ENCODE data around the gene CDIP1. TPM values are rescaled to one million over a fixed set of nuclear protein-coding genes. Genes with fewer than 3 reads are reported as not detected.
A peak's percentile ranks its signal among the peaks of the same experiment; 100 is the strongest.
"Not testable (repeated sequence)": the region's sequence is repeated elsewhere in the genome, so short reads cannot be mapped to it uniquely, and the experiment has no call there.

Gene CDIP1
- 10 to 100 TPM; 33.2 to 41.6 (median 39.7) TPM for total RNA-seq

DNA sequence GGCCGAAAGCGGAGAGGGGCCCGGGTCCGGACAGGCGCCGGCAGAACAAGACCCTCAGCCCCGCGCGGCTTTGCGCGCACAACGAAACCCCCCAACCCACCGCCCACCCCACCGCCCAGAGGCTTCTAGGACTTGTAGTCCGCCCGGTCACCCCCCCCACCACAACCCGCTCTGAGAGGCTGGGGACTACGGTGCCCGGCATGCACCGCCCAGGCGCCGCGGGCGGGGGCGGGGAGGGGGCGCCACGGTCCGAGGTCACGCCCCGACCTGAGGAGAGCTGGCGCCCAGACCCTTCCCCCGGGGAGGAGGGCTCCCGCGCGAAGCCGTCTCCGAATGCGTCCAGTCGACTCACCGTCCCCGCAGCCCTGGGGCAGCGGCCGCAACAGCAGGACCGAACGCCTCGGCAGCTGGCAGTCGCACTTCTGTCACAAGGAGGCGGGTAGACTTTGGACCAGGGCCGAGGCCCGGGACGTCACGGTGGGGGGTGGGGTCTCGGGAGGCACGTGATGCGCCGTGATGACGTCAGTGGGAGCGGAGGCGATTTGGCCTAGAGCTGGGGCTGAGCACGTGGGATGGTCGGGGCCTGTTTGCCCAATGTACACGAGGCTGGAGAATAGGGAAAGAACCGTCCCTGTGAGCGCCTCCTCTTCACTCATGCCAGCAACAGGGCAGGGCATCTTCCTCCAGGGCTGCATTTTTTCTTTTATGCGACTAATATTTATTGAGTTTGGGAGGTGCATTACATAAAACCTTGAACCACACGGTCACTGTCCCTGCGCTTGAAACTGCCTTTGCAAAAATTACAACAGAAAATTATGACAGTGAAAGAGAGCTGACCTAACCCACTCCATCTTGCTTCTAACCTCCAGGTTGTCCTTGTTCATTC lies at the start of gene CDIP1:
TSS of gene CDIP1 (minus strand) at position 424 of the 886 bp plus-strand sequence. CDS start 24,643 bp downstream, outside the sequence.
- ATAC-seq, result peak; percentile 86 to 87
- peak within 1 kb of the TSS; percentile 82 for H3K4me3 Mint-ChIP-seq
- peaks cover 6% of the 10 kb centered on the region for H3K9me3 Mint-ChIP-seq
- peaks cover 33% of the 10 kb centered on the region for H3K4me1 Mint-ChIP-seq (ENCODE audit: low read depth)
- H3K36me3 Mint-ChIP-seq (ENCODE audit: insufficient read depth), result no peaks in the 10 kb centered on the region
- H3K27me3 Mint-ChIP-seq (ENCODE audit: low read depth), result no peaks in the 10 kb centered on the region
- peak; percentile 97 for DNase-seq

DNA sequence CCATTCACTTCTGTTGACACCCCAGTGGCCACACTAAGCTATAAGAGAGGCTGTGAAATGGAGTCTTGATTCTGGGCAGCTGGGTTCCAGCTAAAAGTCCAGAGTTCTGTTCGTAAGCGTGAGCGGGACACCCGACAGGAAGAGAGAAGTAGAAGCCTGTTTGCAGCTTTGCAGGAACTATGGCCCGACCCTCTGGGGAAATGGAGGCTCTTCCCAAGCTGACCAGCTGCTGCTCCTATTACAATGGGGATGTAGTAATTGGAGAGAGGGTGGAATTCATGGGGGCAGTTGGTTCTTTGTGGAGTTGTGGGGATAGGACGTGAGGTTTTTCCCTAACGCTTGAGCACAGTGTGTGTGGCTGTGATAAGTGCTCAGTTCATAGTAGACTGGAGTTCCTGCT lies 47.7 kb upstream of the CDIP1 start:
- no peaks in the 10 kb centered on the region for H3K36me3 Mint-ChIP-seq (ENCODE audit: insufficient read depth)
- H3K9me3 Mint-ChIP-seq, result no peaks in the 10 kb centered on the region
- ATAC-seq (no peak), DNase-seq (no peak)
- H3K4me3 Mint-ChIP-seq, result no peak overlapping the region
- peaks cover 3% of the 10 kb centered on the region for H3K4me1 Mint-ChIP-seq (ENCODE audit: low read depth)
- peaks cover 15% of the 10 kb centered on the region for H3K27me3 Mint-ChIP-seq (ENCODE audit: low read depth)

DNA sequence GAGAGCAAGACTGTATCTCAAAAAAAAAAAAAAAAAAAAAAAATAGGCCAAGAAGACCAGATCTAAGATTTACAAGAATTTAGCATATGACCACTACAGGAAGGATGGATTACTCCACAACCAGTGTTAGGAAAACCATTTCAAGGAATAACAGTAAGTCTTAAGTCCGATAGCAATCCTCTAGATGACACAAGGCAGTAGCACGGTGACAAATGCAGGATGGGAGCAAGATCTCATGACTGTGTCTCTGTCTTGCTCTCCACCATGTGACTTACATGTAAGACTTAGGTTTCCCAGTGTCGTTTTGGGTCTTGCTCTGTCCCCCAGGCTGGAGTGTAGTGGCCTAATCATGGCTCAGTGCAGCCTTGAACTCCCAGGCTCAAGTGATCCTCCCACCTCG lies 45.3 kb upstream of the CDIP1 start:
- no peaks in the 10 kb centered on the region for H3K9me3 Mint-ChIP-seq
- ATAC-seq, result no peak
- no peaks in the 10 kb centered on the region for H3K36me3 Mint-ChIP-seq (ENCODE audit: insufficient read depth)
- H3K4me3 Mint-ChIP-seq, result no peak overlapping the region
- peaks cover 15% of the 10 kb centered on the region for H3K27me3 Mint-ChIP-seq (ENCODE audit: low read depth)
- no peak for DNase-seq
- H3K4me1 Mint-ChIP-seq (ENCODE audit: low read depth), result peaks cover 3% of the 10 kb centered on the region

DNA sequence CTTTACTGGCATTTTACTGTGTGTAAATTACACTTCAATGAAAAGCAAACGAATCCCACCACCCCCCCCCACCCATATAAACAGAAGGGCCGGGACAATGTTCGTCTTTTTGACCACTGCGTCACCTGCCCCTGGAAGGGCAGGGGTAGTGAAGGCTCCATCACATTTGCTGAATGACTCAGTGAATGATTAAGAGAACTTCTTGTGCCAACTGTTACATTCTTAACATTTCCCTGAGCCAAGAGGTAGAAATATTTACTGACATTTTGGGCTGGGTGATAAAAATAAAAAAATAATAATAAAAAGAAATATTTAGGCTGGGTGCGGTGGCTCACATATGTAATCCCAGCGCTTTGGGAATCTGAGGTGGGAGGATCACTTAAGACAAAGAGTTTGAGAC lies 41.7 kb upstream of the CDIP1 start:
- DNase-seq (no peak), ATAC-seq (no peak)
- Mint-ChIP-seq H3K9me3 (no peaks in the 10 kb centered on the region), H3K4me1 (ENCODE audit: low read depth) (no peaks in the 10 kb centered on the region), H3K27me3 (ENCODE audit: low read depth) (no peaks in the 10 kb centered on the region), H3K4me3 (no peak overlapping the region), H3K36me3 (ENCODE audit: insufficient read depth) (no peaks in the 10 kb centered on the region)

DNA sequence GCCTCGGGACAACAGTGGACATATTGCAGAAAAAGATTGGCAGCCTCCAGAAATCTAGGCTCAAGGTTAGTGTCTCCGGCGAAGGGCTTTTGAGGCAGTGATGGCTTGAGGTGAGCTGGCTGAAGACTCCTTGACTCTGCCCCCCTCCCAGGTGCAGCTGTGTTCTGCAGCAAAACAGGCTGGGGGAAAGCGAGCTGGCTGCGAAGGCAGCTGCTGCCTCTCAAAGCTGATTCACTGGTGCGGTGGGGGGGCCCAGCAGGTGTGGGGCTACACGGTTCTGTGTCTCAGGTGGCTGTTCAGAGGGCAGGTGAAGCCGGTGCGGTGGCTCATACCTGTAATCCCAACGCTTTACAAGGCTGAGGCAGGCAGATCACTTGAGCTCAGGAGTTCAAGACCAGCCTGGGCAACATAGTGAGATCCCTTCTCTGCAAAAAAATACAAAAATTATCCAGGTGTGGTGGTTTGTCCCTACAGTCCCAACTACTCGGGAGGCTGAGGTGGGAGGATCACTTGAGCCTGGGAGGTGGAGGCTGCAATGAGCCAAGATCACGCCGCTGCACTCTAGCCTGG lies 40.5 kb upstream of the CDIP1 start:
- H3K4me3 Mint-ChIP-seq, result no peak overlapping the region
- ATAC-seq (no peak), DNase-seq (no peak)
- peaks cover 2% of the 10 kb centered on the region for H3K27me3 Mint-ChIP-seq (ENCODE audit: low read depth)
- no peaks in the 10 kb centered on the region for H3K4me1 Mint-ChIP-seq (ENCODE audit: low read depth)
- H3K36me3 Mint-ChIP-seq (ENCODE audit: insufficient read depth), result no peaks in the 10 kb centered on the region
- H3K9me3 Mint-ChIP-seq, result no peaks in the 10 kb centered on the region

DNA sequence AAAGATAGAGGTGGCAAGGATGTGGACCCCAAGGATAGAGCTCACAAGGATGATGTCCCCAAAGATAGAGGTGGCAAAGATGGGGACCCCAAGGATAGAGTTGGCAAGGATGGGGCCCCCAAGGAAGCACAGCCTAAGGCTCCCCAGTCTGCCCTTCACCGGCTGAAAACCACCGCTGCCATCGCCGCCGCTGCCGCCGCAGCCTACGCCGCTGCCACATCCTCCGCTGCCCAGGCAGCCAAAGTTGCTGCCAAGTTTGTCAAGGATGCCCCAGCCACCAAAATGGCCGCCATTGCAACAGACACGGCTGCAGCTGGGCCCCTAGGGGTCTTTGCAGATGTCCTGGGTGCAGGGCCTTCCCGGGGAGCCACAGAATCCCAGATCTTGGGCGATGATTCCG lies 37.4 kb upstream of the CDIP1 start:
- Mint-ChIP-seq H3K4me3 (no peak overlapping the region), H3K9me3 (no peaks in the 10 kb centered on the region), H3K36me3 (ENCODE audit: insufficient read depth) (no peaks in the 10 kb centered on the region), H3K27me3 (ENCODE audit: low read depth) (peaks cover 6% of the 10 kb centered on the region), H3K4me1 (ENCODE audit: low read depth) (no peaks in the 10 kb centered on the region)
- DNase-seq, result no peak
- ATAC-seq, result no peak

DNA sequence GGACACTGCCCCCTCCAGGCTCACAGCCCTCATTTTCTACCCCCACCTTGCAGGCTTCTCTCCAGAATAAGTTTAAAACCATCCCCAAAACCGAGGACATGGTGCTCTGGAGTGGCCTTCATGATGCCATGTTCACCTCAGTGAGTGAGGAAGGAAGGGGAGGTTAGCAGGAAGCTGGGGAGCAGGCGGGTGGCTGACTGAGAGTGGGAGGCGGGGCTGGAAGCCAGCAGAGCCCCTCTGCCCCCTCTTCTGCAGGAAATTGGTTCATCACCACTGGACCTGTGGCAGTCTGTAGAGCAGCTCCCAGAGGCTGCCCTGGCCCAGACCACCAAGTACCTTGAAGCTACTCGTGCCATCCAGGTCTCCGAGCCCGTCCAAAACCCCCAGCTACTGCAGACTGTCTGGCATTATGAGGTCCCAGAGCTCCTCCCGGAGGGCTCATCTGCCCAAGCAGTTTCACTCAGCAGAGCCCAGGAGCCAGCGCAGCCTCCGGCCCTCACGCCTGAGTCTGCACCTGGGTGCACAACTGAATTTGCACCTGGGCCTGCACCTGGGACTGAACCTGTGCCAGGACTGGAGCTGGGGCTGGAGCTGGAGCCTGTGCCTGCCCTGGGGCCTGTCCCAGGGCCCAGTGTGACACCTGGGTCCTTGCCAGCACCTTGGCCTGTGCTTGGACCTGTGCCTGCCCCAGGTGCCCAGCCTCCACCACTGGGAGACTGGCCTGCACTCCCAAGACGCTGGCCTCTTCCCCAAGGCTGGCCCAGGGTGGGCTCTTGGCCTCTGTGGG lies 36.5 kb upstream of the CDIP1 start:
- Mint-ChIP-seq H3K27me3 (ENCODE audit: low read depth) (peaks cover 6% of the 10 kb centered on the region), H3K36me3 (ENCODE audit: insufficient read depth) (no peaks in the 10 kb centered on the region), H3K4me1 (ENCODE audit: low read depth) (no peaks in the 10 kb centered on the region), H3K9me3 (no peaks in the 10 kb centered on the region), H3K4me3 (no peak overlapping the region)
- no peak for ATAC-seq
- no peak for DNase-seq

DNA sequence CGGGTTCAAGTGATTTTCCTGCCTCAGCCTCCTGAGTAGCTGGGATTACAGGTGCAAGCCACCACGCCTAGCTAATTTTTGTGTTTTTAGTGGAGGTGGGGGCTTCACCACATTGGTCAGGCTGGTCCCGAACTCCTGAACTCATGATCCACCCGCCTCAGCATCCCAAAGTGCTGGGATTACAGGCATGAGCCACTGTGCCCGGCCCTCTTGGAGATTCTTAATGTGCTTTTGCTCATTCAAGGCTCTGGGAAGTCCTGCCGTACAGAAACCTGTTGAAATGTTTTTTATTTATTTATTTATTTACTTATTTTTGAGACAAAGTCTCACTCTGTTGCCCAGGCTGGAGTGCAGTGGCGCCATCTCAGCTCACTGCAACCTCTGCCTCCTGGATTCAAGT lies 35.4 kb upstream of the CDIP1 start:
- not testable (repeated sequence) for H3K9me3 Mint-ChIP-seq; H3K4me3 Mint-ChIP-seq; DNase-seq; H3K27me3 Mint-ChIP-seq (ENCODE audit: low read depth); H3K4me1 Mint-ChIP-seq (ENCODE audit: low read depth); H3K36me3 Mint-ChIP-seq (ENCODE audit: insufficient read depth); ATAC-seq

DNA sequence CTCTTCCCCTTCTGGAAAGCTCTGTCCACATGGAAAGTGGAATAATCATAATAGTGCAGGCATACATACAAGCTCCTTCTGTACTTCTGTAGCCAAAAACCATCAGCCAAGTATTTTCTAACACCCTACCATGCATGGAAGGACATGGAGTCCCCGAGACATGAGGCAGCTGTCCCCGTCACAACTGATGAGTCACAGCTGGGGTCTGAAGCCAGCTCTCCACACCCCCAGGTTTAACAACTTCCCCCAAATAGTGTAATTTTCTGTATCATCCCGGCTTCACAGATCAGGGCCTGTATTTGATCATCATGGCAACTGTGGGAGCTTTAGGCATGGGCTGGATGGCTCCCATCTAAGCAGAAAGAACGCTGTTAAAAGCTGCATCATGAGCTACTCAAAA lies 34.1 kb upstream of the CDIP1 start:
- Mint-ChIP-seq H3K4me3 (no peak overlapping the region), H3K27me3 (ENCODE audit: low read depth) (peaks cover 7% of the 10 kb centered on the region)
- DNase-seq, result no peak

DNA sequence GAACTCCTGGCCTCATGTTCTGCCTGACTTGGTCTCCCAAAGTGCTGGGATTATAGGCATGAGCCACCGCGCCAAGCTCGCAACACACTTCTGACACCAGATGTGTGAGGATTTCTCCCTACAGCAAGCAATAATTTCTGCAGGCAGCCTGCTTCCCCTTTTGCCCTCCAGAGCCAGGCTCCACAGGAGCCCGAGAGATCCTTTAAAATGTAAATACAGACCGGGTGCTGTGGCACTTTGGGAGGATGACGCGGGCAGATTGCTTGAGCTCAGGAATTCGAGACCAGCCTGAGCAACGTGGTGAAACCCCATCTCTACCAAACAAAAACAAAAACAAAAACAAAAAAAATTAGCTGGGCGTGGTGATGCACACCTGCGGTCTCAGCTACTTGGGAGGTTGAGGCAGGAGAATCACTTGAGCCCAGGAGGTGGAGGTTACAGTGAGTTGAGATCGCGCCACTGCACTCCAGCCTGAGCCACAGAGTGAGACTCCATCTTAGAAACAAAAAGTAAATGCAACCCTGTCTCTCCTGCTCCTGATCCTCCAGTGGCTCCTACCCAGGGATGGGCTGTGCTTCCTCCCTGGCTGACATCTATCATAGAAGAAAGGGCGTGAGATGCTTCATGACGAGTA lies 32.2 kb upstream of the CDIP1 start:
- peaks cover 2% of the 10 kb centered on the region for H3K4me1 Mint-ChIP-seq (ENCODE audit: low read depth)

More for the DNA sequence above, 34.1 kb upstream of the CDIP1 start:
- ATAC-seq, result no peak
- Mint-ChIP-seq H3K36me3 (ENCODE audit: insufficient read depth) (no peaks in the 10 kb centered on the region), H3K9me3 (no peaks in the 10 kb centered on the region), H3K4me1 (ENCODE audit: low read depth) (no peaks in the 10 kb centered on the region)

DNA sequence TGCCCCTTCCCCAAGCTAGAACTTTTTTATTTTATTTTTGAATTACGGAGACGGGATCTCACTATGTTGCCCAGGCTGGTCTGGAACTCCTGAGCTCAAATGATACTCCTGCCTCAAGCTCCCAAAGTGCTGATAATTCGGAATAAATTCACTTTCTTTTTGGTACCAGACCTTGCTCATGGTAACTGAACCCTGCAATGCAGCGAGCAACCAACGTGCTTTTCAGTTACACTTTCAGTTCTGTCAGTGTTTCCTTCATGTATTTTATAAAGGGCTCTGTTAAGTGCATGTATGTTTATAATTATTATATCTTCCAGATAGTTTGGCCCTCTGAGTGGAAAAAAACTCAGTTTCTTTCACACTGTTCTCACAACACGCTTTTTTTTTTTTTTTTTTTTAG lies 31.5 kb upstream of the CDIP1 start:
- no peak for ATAC-seq
- Mint-ChIP-seq H3K4me3 (no peak overlapping the region), H3K36me3 (ENCODE audit: insufficient read depth) (no peaks in the 10 kb centered on the region), H3K9me3 (no peaks in the 10 kb centered on the region), H3K4me1 (ENCODE audit: low read depth) (peaks cover 2% of the 10 kb centered on the region), H3K27me3 (ENCODE audit: low read depth) (peaks cover 7% of the 10 kb centered on the region)
- DNase-seq, result no peak

More for the DNA sequence above, 32.2 kb upstream of the CDIP1 start:
- Mint-ChIP-seq H3K9me3 (no peaks in the 10 kb centered on the region), H3K27me3 (ENCODE audit: low read depth) (peaks cover 7% of the 10 kb centered on the region), H3K4me3 (no peak overlapping the region), H3K36me3 (ENCODE audit: insufficient read depth) (no peaks in the 10 kb centered on the region)
- ATAC-seq (no peak), DNase-seq (no peak)

DNA sequence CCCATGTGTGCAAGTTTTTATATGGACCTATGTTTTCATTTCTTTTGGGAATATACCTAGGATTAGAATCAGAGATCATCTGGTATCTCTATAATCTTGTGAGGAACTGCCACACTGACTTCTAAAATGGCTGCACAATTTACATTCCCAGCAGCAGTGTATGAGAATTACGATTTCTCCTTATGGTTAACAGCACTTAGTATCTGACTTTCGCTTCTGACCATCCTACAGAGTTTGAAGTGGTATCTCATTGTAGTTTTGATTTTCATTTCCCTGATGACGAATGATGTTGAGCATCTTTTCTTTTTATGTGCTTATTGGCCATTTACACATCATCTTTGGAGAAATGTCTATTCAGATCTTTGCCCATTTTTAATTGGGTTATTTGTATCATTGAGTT lies 27.6 kb upstream of the CDIP1 start:
- H3K27me3 Mint-ChIP-seq (ENCODE audit: low read depth), result peaks cover 2% of the 10 kb centered on the region
- H3K4me1 Mint-ChIP-seq (ENCODE audit: low read depth), result peaks cover 2% of the 10 kb centered on the region
- ATAC-seq, result peak; percentile 25 to 37
- DNase-seq, result no peak
- no peaks in the 10 kb centered on the region for H3K36me3 Mint-ChIP-seq (ENCODE audit: insufficient read depth)
- H3K9me3 Mint-ChIP-seq, result no peaks in the 10 kb centered on the region
- no peak overlapping the region for H3K4me3 Mint-ChIP-seq

DNA sequence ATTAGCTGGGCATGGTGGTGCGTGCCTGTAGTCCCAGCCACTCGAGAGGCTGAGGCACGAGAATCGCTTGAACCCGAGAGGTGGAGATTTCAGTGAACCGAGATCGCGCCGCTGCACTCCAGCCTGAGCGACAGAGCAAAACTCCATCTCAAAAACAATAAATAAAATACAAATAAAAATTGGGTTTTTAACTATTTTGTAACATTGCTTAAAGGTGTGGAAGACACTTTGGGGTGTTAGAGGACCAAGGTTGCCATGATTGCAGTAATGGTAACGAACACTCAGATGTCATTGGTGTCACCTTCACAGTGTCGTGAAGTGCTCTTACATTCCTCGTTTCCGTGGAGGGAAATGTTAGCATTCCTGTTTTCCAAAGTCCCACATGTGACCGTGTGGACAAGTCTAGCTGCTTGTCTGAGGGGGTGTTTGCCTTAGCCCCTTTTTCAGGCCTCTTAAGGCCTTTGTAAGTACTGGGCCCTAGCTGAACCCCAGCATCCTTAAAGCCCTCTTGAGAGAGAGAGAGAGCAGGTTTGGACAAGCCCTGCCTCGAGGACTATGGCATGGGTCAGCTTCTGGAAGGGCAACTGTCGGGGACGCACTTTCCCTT lies 26.2 kb upstream of the CDIP1 start:
- no peaks in the 10 kb centered on the region for H3K9me3 Mint-ChIP-seq
- peaks cover 2% of the 10 kb centered on the region for H3K27me3 Mint-ChIP-seq (ENCODE audit: low read depth)
- no peak overlapping the region for H3K4me3 Mint-ChIP-seq
- DNase-seq, result no peak
- H3K36me3 Mint-ChIP-seq (ENCODE audit: insufficient read depth), result no peaks in the 10 kb centered on the region
- H3K4me1 Mint-ChIP-seq (ENCODE audit: low read depth), result peaks cover 2% of the 10 kb centered on the region
- ATAC-seq, result no peak

DNA sequence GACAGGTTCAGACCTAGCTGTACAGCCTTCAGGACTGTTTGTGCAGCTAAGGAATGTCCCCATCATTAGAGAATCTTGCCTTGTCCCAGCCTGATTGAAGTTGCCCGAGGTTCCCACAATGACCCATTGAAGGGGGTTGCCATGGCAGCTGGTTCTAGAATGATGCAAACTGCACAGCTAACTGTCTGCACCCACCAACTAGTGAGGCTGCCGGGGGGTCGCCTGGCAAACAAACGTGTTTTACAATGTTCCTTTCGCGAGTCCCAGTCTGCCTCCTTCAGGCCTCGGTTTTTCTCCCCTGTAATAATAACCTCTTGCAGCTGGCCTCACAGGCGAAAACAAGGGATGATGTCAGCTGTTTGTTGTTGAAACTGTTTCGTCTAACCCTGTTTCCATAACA lies 23.0 kb upstream of the CDIP1 start:
- Mint-ChIP-seq H3K36me3 (ENCODE audit: insufficient read depth) (no peaks in the 10 kb centered on the region), H3K27me3 (ENCODE audit: low read depth) (peaks cover 2% of the 10 kb centered on the region), H3K4me3 (no peak overlapping the region), H3K4me1 (ENCODE audit: low read depth) (peaks cover 2% of the 10 kb centered on the region), H3K9me3 (no peaks in the 10 kb centered on the region)
- ATAC-seq (no peak), DNase-seq (no peak)
